Activated CD4-positive, alpha-beta T cell treated with anti-CD3 and anti-CD28 coated beads, Interleukin-2, amount 50 U/mL, for 24 hours (primary cell): ENCODE measurements around the gene CLDN5.

Source experiments
- DNase-seq, 2 donors: peaks; one replicate each; pipeline ENCODE4 v3.0.0-alpha.2; 2020; ENCODE audit warnings: low read depth in 1 of 2, low spot score in 1 of 2

CLDN5 gene

GRCh38 chr22:19523240-19524169 is 705 bp downstream of the CLDN5 start:
- no peak for DNase-seq

GRCh38 chr22:19522881-19523239 is 1.4 kb downstream of the CLDN5 start:
- no peak for DNase-seq

- no peak for DNase-seq
Observed at GRCh38 chr22:19522190-19522880, 1.9 kb downstream of the CLDN5 start.

DNA sequence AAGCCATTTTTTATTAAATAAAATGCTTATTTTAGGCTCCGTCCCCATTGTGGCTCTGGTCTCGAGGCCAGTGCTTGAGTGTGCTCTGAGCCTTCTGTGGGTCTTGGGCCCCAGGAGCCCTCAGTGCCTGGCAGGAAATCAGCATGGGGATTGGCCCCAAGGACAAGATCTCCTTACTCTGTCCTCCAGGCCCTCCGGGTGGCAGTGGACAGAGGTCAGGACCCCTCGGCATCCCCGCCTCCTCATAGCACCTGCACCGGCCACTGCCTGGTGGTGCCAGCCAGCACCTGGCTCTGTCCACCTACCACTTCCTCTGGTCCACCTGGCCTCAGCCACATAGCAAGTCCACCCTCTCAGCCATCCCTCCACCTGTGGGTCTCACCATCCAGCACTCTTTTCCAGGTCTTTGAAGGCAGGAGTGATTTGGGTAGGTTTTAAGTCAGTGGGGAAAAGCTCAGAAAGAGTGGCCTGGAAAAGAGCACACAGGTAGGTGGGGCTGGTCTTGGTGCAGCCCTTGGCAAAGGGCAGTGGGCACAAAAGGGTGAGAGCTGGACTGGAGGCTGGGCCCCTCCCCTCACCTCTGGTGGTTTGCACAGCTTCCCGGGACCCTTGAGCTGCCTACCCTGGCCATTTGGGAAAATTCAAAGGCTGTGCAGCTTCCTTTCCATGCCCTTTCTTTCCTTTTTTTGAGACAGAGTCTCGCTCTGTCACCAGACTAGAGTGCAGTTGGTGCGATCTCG is 3.5 kb downstream of the CLDN5 start:
- DNase-seq, result no peak

DNA sequence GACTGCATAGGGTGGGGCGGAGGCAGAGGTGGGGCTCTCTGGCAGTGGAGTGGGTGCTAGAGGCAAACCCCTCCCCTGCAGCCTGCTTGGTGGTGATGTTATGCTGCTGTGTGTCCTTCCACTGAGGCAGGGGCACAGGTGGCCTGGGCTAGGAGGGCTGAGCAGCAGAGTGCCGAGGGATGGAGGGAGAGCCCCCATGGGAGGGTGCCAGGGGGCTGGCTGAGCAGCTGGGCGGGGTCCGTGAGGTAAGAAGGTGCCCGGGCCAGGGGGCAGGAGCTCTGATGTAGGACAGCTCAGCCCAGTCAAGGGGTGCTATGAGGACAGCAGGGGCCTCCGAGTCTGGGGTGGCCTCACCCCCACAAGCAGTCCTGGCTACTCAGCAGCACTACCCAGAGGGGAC is 4.2 kb downstream of the CLDN5 start:
- no peak for DNase-seq

GRCh38 chr22:19519041-19519926 is 4.9 kb downstream of the CLDN5 start:
- DNase-seq, result no peak

GRCh38 chr22:19518635-19519034 is 5.6 kb downstream of the CLDN5 start:
- DNase-seq, result no peak

DNA sequence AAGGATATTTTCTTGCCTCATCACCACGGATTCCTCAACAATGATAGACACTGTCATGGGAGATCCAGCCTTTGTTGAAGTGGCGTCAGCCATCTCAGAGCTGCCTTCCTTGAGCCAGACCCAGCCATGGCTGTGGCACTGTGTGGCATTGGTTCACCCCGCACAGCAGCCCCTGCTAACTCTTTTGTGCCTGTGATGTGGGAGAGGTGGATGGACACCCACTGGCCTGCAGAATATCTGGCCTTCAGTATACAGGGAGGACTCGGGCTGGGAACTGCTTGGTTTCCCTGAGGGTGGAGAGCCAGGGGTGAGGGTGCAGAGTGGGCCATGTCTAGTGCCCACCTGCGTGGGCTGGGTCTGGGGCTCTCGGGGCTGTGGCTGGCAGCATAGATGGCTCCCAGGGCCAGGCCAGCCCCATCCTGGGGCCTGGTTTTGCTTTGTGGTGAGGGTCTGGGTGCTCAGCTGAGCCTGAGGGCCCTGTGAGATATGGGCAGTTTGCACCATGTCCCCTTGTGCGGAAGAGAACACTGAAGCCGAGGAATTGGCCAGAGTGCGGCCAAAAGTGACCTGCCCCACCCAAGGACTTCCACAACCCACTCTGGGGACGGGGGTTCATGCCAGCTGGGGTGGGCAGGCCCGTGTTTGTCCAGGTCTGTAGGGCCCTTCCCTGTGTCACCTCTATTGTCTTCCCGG is 6.1 kb downstream of the CLDN5 start:
- no peak for DNase-seq

DNA sequence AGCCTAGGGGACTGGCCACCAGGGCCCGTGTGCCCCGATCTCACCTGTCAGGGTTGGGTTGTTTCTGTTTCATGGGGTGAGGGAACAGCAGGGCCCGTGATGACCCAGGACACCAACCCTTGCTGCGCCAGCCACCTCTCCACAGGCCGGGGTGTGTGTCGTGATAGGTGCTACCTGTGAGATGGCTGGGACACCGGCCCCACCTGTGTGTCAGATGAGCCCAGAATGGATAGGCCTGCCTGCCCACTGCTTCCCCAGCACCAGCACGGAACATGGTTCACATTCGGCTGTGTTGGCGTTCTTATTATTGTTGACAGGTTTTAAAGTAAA is 7.1 kb downstream of the CLDN5 start:
- no peak for DNase-seq

- DNase-seq, result no peak
Observed at GRCh38 chr22:19516378-19517170, 7.6 kb downstream of the CLDN5 start.

DNA sequence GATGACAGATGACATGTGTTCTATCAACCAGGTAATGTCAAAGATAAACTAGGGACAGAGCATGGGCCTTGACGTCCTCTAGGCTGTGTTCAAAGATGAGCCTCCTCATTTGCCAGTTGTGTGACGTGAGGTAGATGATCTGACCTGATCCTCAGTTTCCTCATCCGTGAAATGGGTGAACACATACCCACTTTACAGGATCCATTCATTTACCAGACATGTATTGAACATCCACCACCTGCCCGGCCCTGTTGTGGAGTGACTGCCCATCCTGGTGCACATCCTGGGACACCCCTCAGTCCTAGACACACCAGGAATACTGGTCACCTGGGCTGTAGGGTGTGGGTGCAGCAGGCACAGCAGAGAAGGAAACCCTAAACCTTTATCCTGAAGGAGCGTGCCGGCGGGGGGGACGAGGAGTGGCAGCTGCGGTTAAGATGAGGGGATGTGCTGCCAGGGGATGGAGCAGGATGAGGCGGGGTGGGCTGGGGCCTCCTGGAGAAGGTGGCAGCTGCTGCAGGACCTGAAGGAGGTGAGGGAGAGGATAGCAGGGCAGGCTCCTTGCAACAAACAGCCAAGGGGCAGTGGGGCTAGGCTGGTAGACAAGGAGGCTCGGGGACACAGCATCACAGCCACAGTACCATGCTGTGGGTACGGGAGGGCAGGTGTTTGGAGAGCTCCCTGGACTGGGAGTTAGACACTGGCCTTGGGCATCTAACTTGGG is 8.4 kb downstream of the CLDN5 start:
- no peak for DNase-seq

GRCh38 chr22:19514831-19515565 is 9.2 kb downstream of the CLDN5 start:
- DNase-seq, result no peak

GRCh38 chr22:19513823-19514222 is 10.4 kb downstream of the CLDN5 start:
- no peak for DNase-seq

DNA sequence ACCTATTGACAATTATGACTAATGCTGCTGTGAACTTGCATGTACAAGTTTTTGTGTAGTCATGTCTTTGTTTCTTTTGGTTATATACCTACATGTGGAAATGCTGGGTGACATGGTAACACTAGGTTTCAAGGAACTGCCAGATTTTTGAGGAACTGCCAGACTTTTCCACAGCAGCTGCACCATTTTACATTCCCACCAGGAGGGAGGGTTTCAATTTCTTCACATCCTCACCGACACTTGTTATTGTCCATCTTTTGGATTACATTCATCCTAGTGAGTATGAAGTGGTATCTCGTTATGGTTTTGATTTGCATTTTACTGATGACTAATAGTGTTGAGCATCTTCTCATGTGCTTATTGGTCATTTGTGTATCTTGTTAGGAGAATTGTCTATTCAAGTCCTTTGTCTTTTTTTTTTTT is 13.3 kb downstream of the CLDN5 start:
- no peak for DNase-seq

- no peak for DNase-seq
Observed at GRCh38 chr22:19509923-19510322, 14.3 kb downstream of the CLDN5 start.

GRCh38 chr22:19509191-19509590 is 15.0 kb downstream of the CLDN5 start:
- DNase-seq, result no peak

GRCh38 chr22:19508024-19508776 is 16.0 kb downstream of the CLDN5 start:
- DNase-seq, result no peak

- DNase-seq, result no peak
Observed at GRCh38 chr22:19507534-19507861, 16.7 kb downstream of the CLDN5 start.
